Mesendoderm (in vitro differentiated cells): Measurements from ENCODE around the gene APOBEC3C.

Experiments used
- DNase-seq: peaks from one replicate; pipeline ENCODE4 v3.0.0; 2013
- H2AK5ac ChIP-seq: 2 replicates; pipeline ENCODE4 v1.6.1; 2013; ENCODE audit warnings: low read length, inconsistent platforms
- H2BK120ac ChIP-seq: 2 replicates; pipeline ENCODE4 v1.6.1; 2013; ENCODE audit warnings: low read depth, mild to moderate bottlenecking, low read length, moderate library complexity, mixed read lengths
- H2BK15ac ChIP-seq: replicated peaks from 2 replicates; pipeline ENCODE4 v1.6.1; 2013; ENCODE audit warnings: low read depth, mild to moderate bottlenecking, moderate library complexity
- H2BK5ac ChIP-seq: 2 replicates; pipeline ENCODE4 v1.6.1; 2013; ENCODE audit warnings: low read length, inconsistent platforms
- H3K18ac ChIP-seq: 2 replicates; pipeline ENCODE4 v1.6.1; 2013; ENCODE audit warnings: mild to moderate bottlenecking, low read length, mixed read lengths
- H3K23ac ChIP-seq: one replicate; pipeline ENCODE4 v1.6.1; 2013; ENCODE audit warnings: low read length
- H3K27ac ChIP-seq: 2 replicates; pipeline ENCODE4 v1.5.1; 2013; ENCODE audit warnings: low read depth, mild to moderate bottlenecking, inconsistent platforms, low read length, moderate library complexity
- H3K27me3 ChIP-seq: 2 replicates; pipeline ENCODE4 v1.6.1; 2013; ENCODE audit warnings: low read length, control low read depth, mild to moderate bottlenecking, inconsistent platforms; ENCODE audit not compliant: insufficient read depth, poor library complexity
- H3K36me3 ChIP-seq: 2 replicates; pipeline ENCODE4 v1.6.1; 2013; ENCODE audit warnings: low read length, inconsistent platforms; ENCODE audit not compliant: control insufficient read depth, insufficient read depth
- H3K4ac ChIP-seq: one replicate; pipeline ENCODE4 v1.6.1; 2013; ENCODE audit warnings: low read depth, mild to moderate bottlenecking, low read length, moderate library complexity
- H3K4me1 ChIP-seq: 2 replicates; pipeline ENCODE4 v1.6.1; 2013; ENCODE audit warnings: low read depth, low read length, inconsistent platforms; ENCODE audit not compliant: control insufficient read depth
- H3K4me2 ChIP-seq: 2 replicates; pipeline ENCODE4 v1.6.1; 2013; ENCODE audit warnings: low read length
- H3K4me3 ChIP-seq: 2 replicates; pipeline ENCODE4 v1.5.1; 2013; ENCODE audit warnings: mild to moderate bottlenecking, low read length
- H3K56ac ChIP-seq: one replicate; pipeline ENCODE4 v1.6.1; 2013; ENCODE audit warnings: low read length
- H3K79me1 ChIP-seq: 2 replicates; pipeline ENCODE4 v1.6.1; 2013; ENCODE audit warnings: low read length, inconsistent platforms
- H3K79me2 ChIP-seq: 2 replicates; pipeline ENCODE4 v1.6.1; 2013; ENCODE audit warnings: mild to moderate bottlenecking, low read length; ENCODE audit not compliant: control insufficient read depth, insufficient read depth
- H3K9ac ChIP-seq: 2 replicates; pipeline ENCODE4 v1.6.1; 2013; ENCODE audit warnings: low read length, inconsistent platforms
- H4K5ac ChIP-seq: one replicate; pipeline ENCODE4 v1.6.1; 2013; ENCODE audit warnings: low read length
- H4K8ac ChIP-seq: one replicate; pipeline ENCODE4 v1.6.1; 2013; ENCODE audit warnings: low read depth, mild to moderate bottlenecking, control low read depth, low read length, moderate library complexity
- whole genome bisulfite sequencing: extraction: QIAGEN DNeasy Blood & Tissue Kit; methylation state at CpG from one replicate; pipeline ENCODE4 v1.1.7; 2013; ENCODE audit warnings: low lambda C conversion rate, missing lambda C conversion rate; ENCODE audit not compliant: insufficient coverage; ENCODE audit errors: extremely low coverage; 5-methylcytosine and 5-hydroxymethylcytosine counted together

The APOBEC3C gene

DNA sequence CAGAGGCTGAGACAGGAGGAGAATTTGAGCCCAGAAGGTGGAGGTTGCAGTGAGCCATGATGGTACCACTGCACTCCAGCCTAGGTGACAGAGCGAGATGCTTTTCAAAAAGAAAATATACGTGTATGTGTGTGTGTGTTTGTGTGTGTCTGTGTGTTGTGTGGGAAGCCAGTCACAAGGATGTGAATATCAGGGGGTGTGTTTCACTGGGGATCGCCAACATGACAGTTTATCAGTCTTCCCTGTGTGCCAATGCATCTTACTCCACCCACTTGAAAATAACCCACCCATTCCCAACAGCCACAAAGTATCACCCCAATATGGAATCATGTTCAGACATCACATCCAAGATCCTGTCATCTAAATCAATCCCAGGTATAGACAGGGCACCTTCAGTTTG is 42.3 kb upstream of the APOBEC3C start:
- Histone ChIP-seq H3K79me2 (no peaks in the 10 kb centered on the region), H2AK5ac (no peak overlapping the region), H3K27me3 (no peaks in the 10 kb centered on the region), H3K27ac (no peak overlapping the region), H3K4ac (no peak overlapping the region), H3K23ac (no peak overlapping the region), H3K36me3 (no peaks in the 10 kb centered on the region), H2BK15ac (no peak overlapping the region), H3K18ac (no peak overlapping the region), H2BK5ac (no peak overlapping the region), H3K79me1 (no peaks in the 10 kb centered on the region), H2BK120ac (no peak overlapping the region), H4K5ac (no peak overlapping the region), H3K9ac (no peak overlapping the region), H3K4me3 (no peak overlapping the region), H4K8ac (no peak overlapping the region), H3K4me1 (no peaks in the 10 kb centered on the region), H3K56ac (no peak overlapping the region), H3K4me2 (no peak overlapping the region)
- no CpG with 5 or more reads among the region's 3 CpGs for WGBS
- DNase-seq, result no peak

- Histone ChIP-seq H3K4me2 (no peak overlapping the region), H2BK15ac (no peak overlapping the region), H3K27ac (no peak overlapping the region), H3K4me3 (no peak overlapping the region), H3K36me3 (no peaks in the 10 kb centered on the region), H3K56ac (no peak overlapping the region), H3K23ac (no peak overlapping the region), H2BK120ac (no peak overlapping the region), H3K79me1 (no peaks in the 10 kb centered on the region), H4K5ac (no peak overlapping the region), H3K79me2 (no peaks in the 10 kb centered on the region), H2BK5ac (no peak overlapping the region), H3K4ac (no peak overlapping the region), H3K18ac (no peak overlapping the region), H3K27me3 (no peaks in the 10 kb centered on the region), H3K9ac (no peak overlapping the region), H3K4me1 (no peaks in the 10 kb centered on the region), H2AK5ac (no peak overlapping the region), H4K8ac (no peak overlapping the region)
- DNase-seq, result no peak
- no CpG with 5 or more reads among the region's 5 CpGs for WGBS
These were observed 41.5 kb upstream of the APOBEC3C start for GRCh38 chr22:38972558-38972957.

DNA sequence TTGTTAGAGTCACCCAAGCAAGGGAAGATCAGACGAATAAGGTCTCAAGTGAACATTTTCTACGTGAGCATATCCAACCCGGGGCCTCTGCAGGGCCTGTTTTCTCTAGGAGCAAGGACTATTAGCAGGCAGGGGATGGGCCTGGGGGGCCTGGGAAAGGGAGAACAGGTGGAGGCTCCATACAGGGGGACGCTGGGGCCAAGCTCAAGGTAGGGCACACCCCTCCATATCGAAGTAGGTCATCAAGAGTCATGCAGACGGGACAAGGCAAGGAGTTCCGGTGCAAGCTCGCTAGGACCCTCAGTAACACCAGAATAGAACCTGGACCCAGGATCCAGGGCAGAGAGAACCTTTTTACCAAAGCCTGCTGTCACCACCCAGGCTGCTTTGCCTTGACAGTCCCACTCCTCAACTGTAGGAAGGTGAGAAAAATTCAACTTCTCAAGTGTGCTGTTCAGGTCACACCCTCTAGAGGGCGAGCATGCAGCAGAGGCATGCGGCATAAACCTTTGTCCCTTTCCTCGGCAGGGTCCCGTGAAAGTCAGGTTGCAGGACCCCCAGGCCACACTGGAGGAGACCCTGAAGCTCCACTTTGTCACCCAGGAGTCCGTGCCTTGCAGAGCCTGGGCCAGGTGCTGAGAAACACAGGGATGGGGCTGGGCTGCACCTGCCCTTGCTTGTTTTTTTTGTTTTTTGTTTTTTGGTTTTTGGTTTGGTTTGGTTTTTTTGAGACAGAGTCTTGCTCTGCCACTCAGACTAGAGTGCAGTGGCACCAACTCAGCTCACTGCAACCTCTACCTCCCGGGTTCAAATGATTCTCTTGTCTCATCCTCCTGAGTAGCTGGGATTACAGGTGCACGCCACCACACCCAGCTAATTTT is 40.5 kb upstream of the APOBEC3C start:
- H3K79me2 ChIP-seq, result no peaks in the 10 kb centered on the region
- H3K4me1 ChIP-seq, result no peaks in the 10 kb centered on the region
- H3K36me3 ChIP-seq, result no peaks in the 10 kb centered on the region
- H3K23ac ChIP-seq, result no peak overlapping the region
- no peak overlapping the region for H2AK5ac ChIP-seq
- no peak overlapping the region for H3K4me2 ChIP-seq
- H3K9ac ChIP-seq, result no peak overlapping the region
- no peak overlapping the region for H3K4ac ChIP-seq
- no peak overlapping the region for H4K5ac ChIP-seq
- H3K27ac ChIP-seq, result no peak overlapping the region
- WGBS, result no CpG with 5 or more reads among the region's 15 CpGs
- H3K27me3 ChIP-seq, result no peaks in the 10 kb centered on the region
- no peak overlapping the region for H3K4me3 ChIP-seq
- H4K8ac ChIP-seq, result no peak overlapping the region
- H2BK5ac ChIP-seq, result no peak overlapping the region
- H3K18ac ChIP-seq, result no peak overlapping the region
- H3K56ac ChIP-seq, result no peak overlapping the region
- no peaks in the 10 kb centered on the region for H3K79me1 ChIP-seq
- no peak overlapping the region for H2BK15ac ChIP-seq
- DNase-seq, result peak; percentile 76
- H2BK120ac ChIP-seq, result no peak overlapping the region

DNA sequence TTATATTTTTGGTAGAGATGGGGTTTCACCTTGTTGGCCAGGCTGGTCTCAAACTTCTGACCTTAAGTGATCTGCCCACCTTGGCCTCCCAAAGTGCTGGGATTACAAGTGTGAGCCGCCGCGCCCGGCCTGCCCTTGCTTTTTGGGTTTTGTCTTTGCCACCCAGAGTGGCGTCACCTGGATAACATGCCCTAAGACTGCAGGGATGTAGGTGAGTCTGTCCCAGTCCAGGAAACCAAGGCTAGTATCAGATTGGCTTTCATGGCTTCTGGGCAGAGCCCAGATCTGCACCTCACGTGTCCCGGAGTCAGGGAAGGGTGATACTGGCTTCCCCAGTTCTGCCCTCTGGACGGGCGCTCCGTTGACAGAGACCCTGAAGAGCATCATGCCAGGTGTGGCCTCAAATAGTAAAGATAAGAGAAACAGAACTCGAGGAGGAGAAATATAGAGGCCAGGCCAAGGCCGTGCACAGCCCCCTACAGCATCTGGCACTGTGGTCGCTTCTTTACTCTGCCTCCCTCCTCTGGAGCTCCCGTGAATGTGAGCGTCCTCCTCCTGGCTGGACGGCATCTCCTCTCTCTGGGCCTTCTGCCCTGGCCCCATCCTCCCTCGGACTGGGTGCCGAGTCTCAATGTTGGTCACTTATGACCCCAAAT is 39.8 kb upstream of the APOBEC3C start:
- Histone ChIP-seq H3K56ac (no peak overlapping the region), H3K79me1 (no peaks in the 10 kb centered on the region), H2AK5ac (no peak overlapping the region), H3K4me1 (no peaks in the 10 kb centered on the region), H2BK5ac (no peak overlapping the region), H3K4me3 (no peak overlapping the region), H4K5ac (no peak overlapping the region), H2BK120ac (no peak overlapping the region), H3K36me3 (no peaks in the 10 kb centered on the region), H3K18ac (no peak overlapping the region), H3K23ac (no peak overlapping the region), H3K4ac (no peak overlapping the region), H3K79me2 (no peaks in the 10 kb centered on the region), H3K27me3 (no peaks in the 10 kb centered on the region), H3K4me2 (no peak overlapping the region), H2BK15ac (no peak overlapping the region), H3K9ac (no peak overlapping the region), H4K8ac (no peak overlapping the region), H3K27ac (no peak overlapping the region)
- WGBS, result no CpG with 5 or more reads among the region's 18 CpGs
- no peak for DNase-seq

DNA sequence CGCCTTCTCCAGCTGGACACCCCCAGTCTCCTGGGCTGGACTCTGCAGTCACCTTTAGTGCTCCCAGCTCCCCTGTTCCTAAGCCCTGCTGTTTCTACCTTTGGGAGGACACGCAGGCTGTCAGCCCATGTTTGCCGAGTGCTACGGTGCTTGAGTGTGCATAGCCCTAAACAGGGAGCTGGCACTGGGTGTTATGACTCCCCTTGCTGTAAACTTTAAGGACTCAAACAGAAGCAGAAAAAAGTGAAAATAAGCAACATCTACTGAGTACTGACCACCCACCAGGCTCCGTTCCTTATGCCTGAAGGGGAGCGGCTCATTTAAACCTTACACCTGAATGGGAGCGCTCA is 39.3 kb upstream of the APOBEC3C start:
- Histone ChIP-seq H3K4me3 (no peak overlapping the region), H2BK5ac (no peak overlapping the region), H3K27ac (no peak overlapping the region), H3K18ac (no peak overlapping the region), H3K36me3 (no peaks in the 10 kb centered on the region), H2BK15ac (no peak overlapping the region), H3K4me1 (no peaks in the 10 kb centered on the region), H3K4ac (no peak overlapping the region), H3K79me1 (no peaks in the 10 kb centered on the region), H3K23ac (no peak overlapping the region), H3K79me2 (no peaks in the 10 kb centered on the region), H3K27me3 (no peaks in the 10 kb centered on the region), H3K9ac (no peak overlapping the region), H2BK120ac (no peak overlapping the region), H4K8ac (no peak overlapping the region), H4K5ac (no peak overlapping the region), H3K4me2 (no peak overlapping the region), H2AK5ac (no peak overlapping the region), H3K56ac (no peak overlapping the region)
- no peak for DNase-seq
- no CpG with 5 or more reads among the region's 7 CpGs for WGBS
